GM08714 (cell line): ENCODE results near the gene GAS2.

ENCODE experiments used
- H3K4me3 ChIP-seq: fragments of 200-500 bp; sonication (Bioruptor generic); 2 replicates; pipeline ENCODE4 v1.5.1; 2014; ENCODE audit warnings: mild to moderate bottlenecking, low read length, inconsistent platforms
- ZNF274 ChIP-seq: IDR thresholded peaks from 2 replicates; pipeline ENCODE4 v1.6.1; 2012; ENCODE audit warnings: mild to moderate bottlenecking, low read depth, low read length

GAS2 gene

GRCh38 chr11:22728600-22729389 lies 62.4 kb downstream of the GAS2 start:
- no peak overlapping the region for H3K4me3 ChIP-seq
- TF ChIP-seq ZNF274 = no peak

- TF ChIP-seq ZNF274 = no peak
- H3K4me3 ChIP-seq = no peak overlapping the region
Measured at GRCh38 chr11:22730319-22730718, 63.9 kb downstream of the GAS2 start.

GRCh38 chr11:22732588-22732987 lies 66.2 kb downstream of the GAS2 start:
- no peak for TF ChIP-seq ZNF274
- H3K4me3 ChIP-seq = no peak overlapping the region

- no peak overlapping the region for H3K4me3 ChIP-seq
- TF ChIP-seq ZNF274 = no peak
Measured at GRCh38 chr11:22733475-22734248, 67.3 kb downstream of the GAS2 start.

- H3K4me3 ChIP-seq = no peak overlapping the region
- no peak for TF ChIP-seq ZNF274
Measured at GRCh38 chr11:22734628-22735345, 68.4 kb downstream of the GAS2 start.

GRCh38 chr11:22742157-22742613 lies 75.8 kb downstream of the GAS2 start:
- H3K4me3 ChIP-seq = no peak overlapping the region
- TF ChIP-seq ZNF274 = no peak

- TF ChIP-seq ZNF274 = no peak
- no peak overlapping the region for H3K4me3 ChIP-seq
Measured at GRCh38 chr11:22749536-22749935, 83.1 kb downstream of the GAS2 start.

GRCh38 chr11:22752908-22753310 lies 86.5 kb downstream of the GAS2 start:
- TF ChIP-seq ZNF274 = no peak

GRCh38 chr11:22753416-22753815 lies 87.0 kb downstream of the GAS2 start:
- TF ChIP-seq ZNF274 = no peak
- no peak overlapping the region for H3K4me3 ChIP-seq

More at GRCh38 chr11:22752908-22753310, 86.5 kb downstream of the GAS2 start:
- H3K4me3 ChIP-seq = no peak overlapping the region

- H3K4me3 ChIP-seq = no peak overlapping the region
- no peak for TF ChIP-seq ZNF274
Measured at GRCh38 chr11:22761066-22761465, 94.7 kb downstream of the GAS2 start.

GRCh38 chr11:22763166-22763565 lies 96.8 kb downstream of the GAS2 start:
- TF ChIP-seq ZNF274 = no peak
- no peak overlapping the region for H3K4me3 ChIP-seq

- H3K4me3 ChIP-seq = no peak overlapping the region
- no peak for TF ChIP-seq ZNF274
Measured at GRCh38 chr11:22764735-22765134, 98.3 kb downstream of the GAS2 start.

GRCh38 chr11:22768281-22768680 lies 101.9 kb downstream of the GAS2 start:
- H3K4me3 ChIP-seq = no peak overlapping the region
- TF ChIP-seq ZNF274 = no peak

GRCh38 chr11:22769081-22769480 lies 102.7 kb downstream of the GAS2 start:
- H3K4me3 ChIP-seq = no peak overlapping the region
- TF ChIP-seq ZNF274 = no peak

GRCh38 chr11:22774716-22775115 lies 108.3 kb downstream of the GAS2 start:
- no peak for TF ChIP-seq ZNF274
- H3K4me3 ChIP-seq = no peak overlapping the region
